Activated CD4-positive, alpha-beta T cell treated with anti-CD3 and anti-CD28 coated beads, Interleukin-2, amount 50 U/mL, for 4 hours (primary cell): ENCODE measurements around the gene TMEM144.
"Not testable (repeated sequence)": the region's sequence is repeated elsewhere in the genome, so short reads cannot be mapped to it uniquely, and the experiment has no call there.

ENCODE experiments used
- DNase-seq, 2 experiments: peaks; one replicate each; pipeline ENCODE4 v3.0.0-alpha.2; 2020

The TMEM144 gene

DNA sequence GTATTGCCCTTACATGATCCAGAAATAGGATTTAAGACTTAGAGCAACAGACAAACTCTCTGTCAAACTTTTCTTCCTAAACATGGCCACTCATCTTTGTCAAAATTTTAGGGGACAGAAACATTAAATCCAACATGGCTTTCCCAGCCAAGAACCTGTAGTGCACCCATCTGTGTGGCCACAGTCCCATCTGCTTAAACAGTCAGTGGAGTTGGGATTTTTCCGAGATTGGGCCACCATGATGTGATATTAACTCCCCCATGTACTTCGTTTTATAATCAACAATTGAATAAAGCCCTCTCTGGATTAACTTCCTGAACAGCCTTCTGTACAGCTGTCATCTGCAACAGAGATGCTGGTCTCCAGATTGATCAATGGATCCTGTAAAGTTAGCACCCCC is 28.9 kb downstream of the TMEM144 start:
- DNase-seq, result no peak

DNA sequence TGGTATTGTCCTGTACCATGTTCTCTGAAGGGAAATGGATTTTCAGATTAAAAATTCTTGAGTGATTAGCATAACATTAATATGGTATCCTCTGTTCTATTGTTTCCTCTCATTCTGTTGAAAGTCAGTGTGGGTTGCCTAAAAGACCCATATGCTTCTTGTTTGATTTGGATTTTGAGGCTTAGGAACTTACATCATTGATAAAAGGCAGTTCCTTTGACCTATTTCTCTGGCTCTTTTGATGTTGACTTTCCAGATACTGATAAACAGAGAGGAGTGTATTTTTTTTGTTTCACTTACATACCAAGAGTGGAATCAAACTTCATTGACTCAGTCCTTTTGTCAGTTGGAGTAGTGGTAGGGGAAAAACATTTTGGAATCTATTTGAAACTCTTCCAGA is 32.8 kb downstream of the TMEM144 start:
- no peak for DNase-seq

DNA sequence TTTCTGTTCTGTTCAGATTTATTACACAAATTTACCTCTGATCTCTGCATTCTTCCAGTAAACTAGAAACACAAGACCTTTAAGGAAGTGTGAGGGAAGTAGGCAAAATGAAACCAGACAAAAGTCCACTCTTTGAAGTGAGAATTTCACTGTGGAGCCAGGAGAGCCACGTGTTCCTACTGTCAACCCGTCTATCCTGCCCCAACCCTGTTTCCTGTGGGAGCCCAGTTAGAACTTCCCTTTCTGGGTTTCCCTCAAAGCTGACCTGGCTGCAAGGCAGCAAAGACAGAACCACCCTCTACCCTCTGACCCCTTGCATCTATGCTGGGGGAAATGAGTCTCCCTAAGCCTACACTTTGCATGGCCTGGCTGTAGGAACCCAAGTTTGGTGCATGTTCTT is 40.0 kb downstream of the TMEM144 start:
- no peak for DNase-seq

DNA sequence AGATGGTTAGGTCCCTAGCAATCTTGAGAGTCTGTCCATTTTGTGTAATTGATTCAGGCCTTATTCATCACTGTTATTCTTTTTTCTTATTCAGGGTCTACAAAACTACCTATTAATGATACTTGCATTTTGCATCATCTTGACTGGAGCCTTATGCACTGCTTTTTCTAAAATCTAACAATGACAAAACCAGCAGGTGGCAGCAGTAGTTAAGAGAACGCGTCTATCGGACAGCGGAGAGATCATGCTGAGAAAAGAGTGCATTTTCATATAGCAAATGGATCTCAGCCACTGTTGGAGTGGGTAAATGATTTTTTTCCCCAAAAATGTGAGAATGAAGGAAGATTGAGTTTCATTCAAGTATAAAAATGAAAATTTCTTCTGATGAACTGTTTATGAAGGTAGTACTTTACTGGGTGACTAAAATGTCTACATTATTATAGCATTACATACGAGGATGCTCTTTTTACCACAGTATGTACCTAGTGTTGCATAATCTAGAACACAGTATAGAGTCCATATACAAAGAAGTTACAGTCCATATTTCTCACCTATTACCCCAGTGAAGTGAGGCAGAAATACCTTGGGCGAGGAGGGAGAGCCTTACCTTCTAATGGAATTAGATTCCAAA is 43.2 kb downstream of the TMEM144 start:
- DNase-seq, result peak; percentile 3 to 11

DNA sequence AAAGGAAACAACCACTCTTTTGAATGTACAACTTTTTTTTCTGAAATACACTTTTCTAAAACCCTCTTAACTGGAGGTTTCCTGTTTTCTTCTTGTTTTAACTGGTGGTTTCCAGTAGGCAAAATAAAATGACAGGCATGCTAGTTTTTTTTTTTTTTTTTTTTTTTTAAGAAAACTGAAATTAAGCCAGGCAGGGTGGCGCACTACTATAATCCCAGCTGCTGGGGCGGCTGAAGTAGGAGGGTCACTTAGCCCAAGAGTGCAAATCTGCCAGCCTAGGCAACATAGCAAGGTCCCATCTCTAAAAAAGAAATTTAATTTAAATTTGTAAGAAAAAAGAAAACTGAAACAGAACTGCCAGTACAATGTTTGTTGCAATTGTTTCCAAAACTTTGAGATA is 44.0 kb downstream of the TMEM144 start:
- DNase-seq, result no peak

DNA sequence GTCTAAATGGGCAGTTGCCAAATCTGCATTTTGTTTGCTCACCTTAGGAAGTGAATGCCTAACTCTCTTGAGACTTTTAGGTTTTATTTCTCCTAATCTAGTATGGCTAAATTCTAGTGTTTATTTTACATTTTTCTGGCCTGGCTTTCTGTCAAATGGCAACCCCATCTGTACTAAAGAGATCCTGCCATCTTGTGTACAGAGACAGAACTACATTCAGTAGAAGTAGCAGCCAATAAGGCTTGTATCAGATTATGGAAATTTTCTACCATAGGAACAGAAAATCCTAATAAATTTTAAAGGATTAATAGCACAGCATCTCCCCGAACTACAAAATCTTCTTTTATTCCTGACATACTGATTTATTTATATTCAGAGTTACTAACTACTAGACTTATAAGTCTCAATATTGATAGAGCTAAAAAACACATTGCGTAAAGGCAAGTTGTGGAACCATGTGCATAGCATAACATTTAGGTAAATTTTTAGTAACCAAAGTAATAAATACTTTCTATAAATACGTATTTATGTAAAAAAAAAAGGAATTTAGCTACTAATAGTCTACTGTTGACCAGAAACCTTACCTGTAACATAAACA is 45.5 kb downstream of the TMEM144 start:
- no peak for DNase-seq

DNA sequence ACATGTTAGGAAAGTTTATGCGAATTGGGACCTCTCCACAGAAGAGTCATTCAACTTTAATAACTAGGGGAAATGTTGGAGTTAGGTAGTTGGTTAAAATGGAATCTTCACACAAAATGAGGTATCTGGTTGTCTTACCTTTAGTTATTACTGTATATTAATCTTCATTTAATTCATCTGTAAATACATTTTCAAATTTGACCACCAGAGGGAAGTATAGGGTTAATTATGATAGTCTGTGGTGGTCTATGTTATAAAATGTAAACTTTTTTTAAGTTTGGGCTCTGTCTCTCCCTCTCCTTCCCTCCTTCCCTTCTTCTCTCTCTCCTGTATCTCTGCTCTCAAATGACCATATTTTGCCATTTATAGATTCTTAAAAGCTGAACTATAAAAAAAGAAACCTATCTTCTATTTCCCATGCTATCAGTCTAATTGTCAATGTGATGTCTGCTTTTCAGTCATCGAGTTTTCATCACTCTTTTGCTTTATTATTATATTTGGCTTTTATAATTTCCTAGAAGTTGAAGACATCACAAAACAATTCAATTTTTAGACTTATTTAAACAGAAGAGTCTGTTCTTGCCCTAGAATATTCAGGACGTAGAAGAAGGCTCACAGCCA is 49.8 kb downstream of the TMEM144 start:
- DNase-seq, result no peak

DNA sequence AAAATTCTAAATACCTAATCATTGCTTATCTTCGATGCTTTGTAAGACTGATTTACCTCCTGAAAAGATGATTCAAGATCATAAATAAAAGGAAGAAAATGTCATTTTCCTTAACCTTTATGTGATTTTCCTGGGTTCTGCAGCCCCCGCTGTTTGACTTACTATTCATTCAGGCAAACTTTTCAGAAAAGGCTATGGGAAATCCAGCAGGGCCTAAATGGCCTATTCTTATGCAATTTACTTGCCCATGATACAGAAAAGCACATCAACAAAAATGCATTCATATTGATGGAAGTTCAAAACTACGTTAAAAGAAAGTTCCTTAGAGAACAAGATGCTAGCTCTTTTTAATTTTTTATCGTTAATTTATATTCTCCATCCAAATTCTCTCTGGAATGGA is 51.2 kb downstream of the TMEM144 start:
- no peak for DNase-seq

DNA sequence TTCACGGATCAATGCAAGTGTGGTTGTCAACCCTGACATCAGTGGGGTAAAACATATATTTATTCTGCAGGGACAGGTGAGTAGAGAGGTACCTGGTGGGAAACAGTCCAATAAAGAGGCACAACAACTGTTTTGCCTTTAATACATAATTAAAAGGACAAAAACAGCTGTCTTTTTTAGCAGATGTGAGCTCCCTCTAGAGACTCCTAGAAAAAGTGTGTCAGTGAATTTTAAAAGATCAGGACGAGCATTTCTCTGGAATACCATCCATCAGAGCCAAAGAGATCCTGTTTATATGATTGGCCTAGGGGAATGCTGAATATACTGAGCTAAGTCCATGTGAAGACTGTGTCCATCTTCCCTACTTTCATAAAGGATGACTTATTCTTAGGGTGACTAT is 58.3 kb downstream of the TMEM144 start:
- no peak for DNase-seq

DNA sequence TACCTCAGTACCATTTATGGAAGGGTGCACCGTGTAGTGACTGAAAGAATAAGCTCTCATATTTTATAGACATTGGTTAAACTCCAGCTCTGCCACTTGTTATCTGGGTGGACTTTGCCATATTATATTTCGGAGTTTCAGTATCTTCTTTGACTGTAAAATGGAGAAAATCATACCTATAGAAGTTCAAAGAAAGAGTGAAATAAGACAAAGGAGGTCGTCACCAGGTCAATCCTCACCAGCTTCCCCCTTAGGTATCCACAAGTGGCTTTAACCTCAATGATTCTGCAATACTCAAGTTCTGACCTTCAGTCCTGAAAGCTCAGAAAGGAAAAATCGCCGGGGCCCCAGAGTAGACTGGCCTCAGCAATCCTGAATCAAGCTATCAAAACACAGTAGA is 64.3 kb downstream of the TMEM144 start:
- DNase-seq, result no peak

DNA sequence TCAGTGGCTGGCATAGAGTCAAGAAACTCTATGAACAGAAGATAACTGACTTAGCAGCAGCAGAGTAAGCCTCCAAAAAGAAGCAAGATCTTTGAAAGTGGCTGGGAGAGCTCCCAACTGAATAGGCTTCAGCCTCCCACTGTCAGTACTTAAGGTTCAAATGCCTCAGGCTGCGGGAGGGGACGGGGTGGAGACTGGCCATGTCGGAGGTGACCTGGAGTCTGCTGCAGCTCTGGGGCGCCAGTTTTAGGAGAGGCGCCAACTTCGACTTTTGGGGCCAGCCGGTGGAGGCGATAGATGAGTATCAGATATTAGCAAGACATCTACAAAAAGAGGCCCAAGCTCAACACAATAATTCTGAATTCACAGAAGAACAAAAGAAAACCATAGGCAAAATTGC is 67.3 kb downstream of the TMEM144 start:
- no peak for DNase-seq

DNA sequence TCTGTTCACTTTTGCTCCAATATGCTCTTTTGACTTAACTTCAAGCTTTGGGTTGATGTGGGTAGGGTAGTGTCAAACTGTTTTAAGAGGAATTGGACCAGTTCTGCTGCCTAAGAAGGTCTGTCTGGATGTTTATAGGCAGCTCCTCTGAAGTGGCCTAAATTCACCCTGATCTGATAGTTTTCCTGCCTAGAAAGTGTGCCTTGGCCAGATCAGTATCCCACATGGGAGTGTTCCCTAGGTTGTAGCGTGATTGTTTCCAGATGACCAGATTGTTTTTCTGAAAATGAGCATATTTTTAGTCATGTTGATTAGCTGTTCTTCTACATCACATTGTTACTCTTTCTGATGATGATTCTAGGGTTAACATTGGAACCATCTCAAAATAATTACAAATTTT is 68.8 kb downstream of the TMEM144 start:
- DNase-seq, result not testable (repeated sequence)

DNA sequence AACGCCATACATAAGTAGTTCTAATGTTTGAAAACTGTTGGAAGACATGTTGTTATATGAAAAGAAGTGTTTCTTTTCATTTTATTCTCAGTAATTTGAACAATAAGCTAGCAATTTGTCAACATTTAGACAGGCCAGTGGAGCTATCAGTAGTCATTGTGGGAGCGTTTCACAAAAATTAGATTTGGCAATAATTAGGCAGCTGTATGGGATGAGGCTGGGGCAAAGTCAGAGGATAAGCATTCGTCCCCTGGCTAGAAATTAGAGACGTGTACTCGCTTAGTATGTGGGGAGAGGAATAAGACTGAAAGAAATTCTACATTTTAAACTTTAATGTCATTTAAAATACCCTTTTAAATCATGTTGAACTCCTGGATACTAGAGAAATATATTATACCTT is 70.6 kb downstream of the TMEM144 start:
- no peak for DNase-seq

DNA sequence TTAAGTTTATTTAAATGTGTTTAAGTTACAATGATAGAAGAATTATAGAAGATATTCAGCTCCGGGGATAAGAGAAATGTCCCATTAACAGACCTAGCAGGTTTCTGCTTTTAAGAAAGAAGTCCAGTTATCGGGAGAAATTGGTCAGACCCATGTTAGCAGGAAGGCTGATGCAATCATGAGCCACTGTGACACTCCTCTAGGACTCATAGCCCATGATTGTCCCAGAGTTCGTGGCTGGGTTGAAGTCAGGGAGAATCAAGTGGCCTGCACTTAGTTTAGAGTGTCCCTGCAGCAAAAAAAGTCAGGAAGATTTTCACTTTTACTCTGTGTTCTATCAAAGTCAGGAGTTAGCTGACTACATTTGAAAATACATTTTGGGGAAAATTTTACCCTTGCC is 72.0 kb downstream of the TMEM144 start:
- DNase-seq, result no peak

DNA sequence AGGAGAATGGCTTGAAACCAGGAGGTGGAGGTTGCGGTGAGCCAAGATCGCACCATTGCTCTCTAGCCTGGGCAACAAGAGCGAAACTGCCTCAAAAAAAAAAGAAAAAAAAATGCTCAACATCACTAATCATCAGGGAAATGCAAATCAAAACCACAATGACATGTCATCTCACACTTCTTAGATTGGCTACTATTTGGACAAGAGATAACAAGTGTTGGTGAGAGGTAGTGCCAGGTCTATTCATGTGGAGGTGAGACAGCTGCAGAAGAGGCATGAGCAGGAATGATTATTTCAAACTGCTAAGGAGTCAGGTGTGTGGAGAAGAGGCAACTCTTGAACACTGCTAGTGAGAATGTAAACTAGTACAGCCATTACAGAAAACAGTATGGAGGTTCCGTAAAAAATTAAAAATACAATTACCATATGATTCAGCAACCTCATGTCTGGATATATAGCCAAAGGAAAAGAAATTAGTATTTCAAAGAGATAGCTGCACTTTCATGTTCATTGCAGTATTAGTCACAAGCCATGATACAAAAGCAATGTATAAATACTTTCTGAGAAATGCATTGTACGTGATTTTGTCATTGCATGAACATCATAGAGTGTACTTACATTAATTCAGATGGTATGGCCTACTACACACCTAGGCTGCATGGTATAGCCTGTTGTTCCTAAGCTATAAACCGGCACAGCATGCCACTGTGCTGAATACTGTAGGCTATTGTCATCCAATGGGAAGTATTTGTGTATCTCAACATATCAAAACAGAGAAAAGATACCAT is 75.3 kb downstream of the TMEM144 start:
- DNase-seq, result no peak

DNA sequence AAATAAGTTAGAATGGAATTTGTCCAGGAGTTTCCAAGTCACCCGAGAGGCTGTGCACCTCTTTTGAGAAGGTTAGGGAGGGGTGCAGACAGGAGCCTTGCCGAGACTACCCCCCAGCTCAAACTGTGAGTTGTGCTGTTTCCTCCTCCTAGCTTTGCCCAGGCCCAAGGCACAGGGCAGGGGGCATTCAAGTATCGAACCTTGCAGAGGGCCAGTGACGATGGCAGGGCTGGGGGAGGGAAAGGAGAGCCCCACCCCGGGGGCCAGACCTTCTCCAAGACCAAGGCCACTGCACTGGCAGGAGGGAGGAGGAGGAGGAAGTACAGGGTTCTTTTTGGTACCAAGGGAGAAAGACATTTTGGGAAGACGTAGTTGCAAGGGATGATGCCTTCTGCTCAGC is 80.6 kb downstream of the TMEM144 start:
- no peak for DNase-seq

DNA sequence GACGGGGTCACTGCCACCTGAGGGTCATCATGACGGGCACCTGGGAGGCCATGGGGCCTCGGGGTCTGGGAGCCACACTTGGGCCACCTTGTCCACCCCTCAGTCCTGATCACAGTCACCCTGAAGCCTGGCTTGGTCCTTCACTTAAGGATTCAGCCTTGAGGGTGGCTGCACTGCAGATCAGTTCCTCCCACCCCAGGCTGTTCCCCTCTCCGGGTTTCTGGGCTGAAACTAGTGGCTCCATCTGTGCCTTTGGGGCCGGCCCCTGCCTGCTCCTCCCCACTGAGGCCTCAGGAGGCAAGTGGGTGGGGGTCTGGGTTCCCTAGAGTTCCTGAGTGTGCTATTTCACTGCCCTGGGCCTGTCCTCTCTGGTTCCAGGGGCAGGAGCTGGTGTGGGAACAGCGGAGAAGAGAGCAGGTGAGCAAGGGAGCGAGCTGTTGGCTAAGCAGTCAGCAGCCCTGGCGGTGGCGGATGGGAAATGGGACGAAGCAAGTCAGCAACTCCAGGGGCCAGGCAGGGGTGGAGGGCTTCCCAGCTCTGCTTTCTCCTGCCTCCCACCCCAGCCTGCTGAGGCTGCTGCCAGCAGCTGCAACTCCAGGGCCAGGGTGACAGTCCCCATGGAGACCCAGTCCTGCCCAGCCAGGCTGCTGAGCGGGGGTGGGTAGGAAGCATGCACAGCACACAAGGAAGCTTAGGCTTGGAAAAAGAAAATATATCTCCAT is 81.2 kb downstream of the TMEM144 start:
- DNase-seq, result no peak

DNA sequence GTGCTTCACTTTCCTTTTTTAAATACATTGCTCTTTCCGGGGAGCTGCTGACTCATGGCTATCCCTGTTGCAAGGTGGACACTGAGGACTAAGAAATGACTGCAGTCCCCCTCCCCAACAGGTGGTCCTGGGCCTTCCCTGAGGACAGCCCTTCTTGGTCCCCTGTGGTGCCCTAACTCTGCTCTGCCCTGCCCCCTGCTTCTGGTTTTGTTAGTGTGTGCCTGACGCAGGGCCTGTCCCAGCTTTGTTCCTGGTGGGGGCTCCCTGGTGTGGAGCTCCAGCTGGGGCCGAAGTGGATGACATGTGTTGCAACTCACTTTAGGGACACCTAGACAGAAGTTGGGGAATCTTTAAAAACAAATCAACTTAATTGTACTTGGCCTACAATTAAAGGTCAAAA is 81.9 kb downstream of the TMEM144 start:
- DNase-seq, result no peak

DNA sequence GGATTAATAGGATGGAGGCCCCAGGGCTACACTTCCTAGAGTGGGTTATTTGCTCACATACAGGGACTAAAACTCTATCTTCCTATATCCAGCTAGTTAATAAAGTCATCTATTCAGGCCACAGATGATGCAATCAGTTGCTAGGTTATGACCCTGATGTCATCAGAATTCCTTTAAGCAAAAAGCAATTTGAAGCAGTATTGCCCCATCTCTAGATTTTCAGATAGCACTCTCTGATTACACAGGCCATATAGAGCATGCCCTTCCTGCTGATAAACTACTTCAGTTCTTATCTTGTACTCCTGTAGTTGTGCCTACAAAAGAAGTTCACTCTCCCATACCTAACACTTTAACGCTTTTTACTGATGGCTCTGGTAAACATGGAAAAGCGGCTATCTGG is 84.8 kb downstream of the TMEM144 start:
- no peak for DNase-seq

DNA sequence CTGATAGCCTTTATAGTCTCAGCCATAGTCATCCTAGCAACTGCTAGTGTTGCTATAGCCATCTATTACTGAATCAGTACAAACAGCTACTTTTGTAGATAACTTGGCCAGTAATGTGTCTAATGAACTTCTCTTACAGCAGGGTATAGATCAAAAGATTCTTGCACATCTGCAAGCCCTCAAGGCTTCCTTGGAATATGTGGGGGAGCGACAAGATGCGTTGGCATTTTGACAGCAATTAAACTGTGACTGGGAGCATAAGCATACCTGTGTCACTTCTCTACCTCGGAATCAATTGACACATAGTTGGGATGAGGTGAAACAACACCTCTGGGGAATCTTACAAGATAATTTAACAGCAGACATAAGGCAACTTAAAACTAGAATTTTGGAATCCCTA is 87.6 kb downstream of the TMEM144 start:
- no peak for DNase-seq

DNA sequence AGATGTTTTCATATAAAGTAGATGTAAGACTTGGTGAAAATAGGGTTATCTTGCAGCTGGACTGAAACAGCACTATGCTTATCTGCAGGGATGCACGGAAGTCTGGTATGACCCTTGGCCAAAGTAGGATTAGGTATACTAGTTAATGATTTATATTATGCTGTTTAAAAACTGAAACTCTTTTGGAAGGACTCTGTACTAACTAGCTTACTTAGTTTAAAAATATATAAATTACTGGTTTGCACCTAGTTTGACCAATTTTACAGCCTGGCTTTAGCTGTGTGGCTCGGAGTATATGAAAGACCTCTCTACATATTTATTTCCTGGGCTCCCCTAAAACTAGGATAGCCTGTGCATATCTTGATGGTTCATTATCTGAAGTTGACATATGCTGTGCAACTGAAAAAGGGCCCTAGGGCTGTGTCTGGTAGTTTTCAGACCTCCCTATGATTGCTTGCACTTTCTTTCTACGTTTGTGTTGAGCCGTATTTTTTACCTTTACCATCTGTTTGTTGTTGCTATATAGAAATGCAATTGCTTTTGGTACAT is 89.2 kb downstream of the TMEM144 start:
- DNase-seq, result no peak

DNA sequence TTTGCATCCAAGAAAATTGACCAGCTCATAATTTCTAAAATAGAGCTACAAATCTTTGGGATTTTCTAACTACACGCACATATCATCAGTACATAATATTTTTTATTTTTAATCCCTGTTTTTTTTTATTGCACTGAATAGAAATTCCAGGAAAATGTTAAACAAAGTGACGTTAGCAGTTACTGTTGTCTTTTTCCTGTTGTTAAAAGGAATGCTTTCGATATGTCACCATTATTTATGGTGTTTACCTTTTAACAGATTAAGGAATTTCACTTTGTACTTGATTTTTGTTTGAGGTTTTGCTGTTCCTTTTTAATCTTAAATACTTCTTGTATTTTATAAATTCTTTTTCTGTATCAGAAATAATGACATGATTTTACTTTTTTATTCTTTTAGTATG is 89.7 kb downstream of the TMEM144 start:
- no peak for DNase-seq
